Muscle of back (tissue), 13 donors: Measurements from ENCODE around the gene GGA3. TPM values are rescaled to one million over a fixed set of nuclear protein-coding genes. Genes with fewer than 3 reads are reported as not detected.
A peak's percentile ranks its signal among the peaks of the same experiment; 100 is the strongest.
"Not testable (repeated sequence)": the region's sequence is repeated elsewhere in the genome, so short reads cannot be mapped to it uniquely, and the experiment has no call there.

ENCODE experiments used
- DNase-seq, 3 donors: peaks; one replicate each; pipeline versions ENCODE4 v3.0.0 to v3.0.0-alpha.2; 2013
- long read RNA-seq, 9 donors: transcript quantifications; one replicate each; lab custom pipeline, GENCODE V29; 2026
- polyA plus RNA-seq, 10 donors: library from polyadenylated mRNA; unstranded; fragments of 120-200 nt; gene quantifications; one replicate each; pipeline ENCODE4 v1.2.1, GENCODE V29; 2013; ENCODE audit not compliant: insufficient read length in 10 of 10

Gene GGA3
- 10 to 100 TPM; 23.2 to 39.6 (median 32.0) TPM for polyA plus RNA-seq
- long read RNA-seq, donor 1, full-length matches to known transcripts = 1 of 1 reads
- long read RNA-seq, donor 1, partial matches to known transcripts = 0 of 1 reads
- long read RNA-seq, donor 1, other reads (novel, unspliced or antisense) = 0 of 1 reads
- long read RNA-seq, donor 2, partial matches to known transcripts = 0 of 1 reads
- long read RNA-seq, donor 2, other reads (novel, unspliced or antisense) = 0 of 1 reads
- long read RNA-seq, donor 3 = 0 reads
- long read RNA-seq, donor 4, full-length matches to known transcripts = 2 of 2 reads
- long read RNA-seq, donor 4, partial matches to known transcripts = 0 of 2 reads
- long read RNA-seq, donor 4, other reads (novel, unspliced or antisense) = 0 of 2 reads
- long read RNA-seq, donor 5, full-length matches to known transcripts = 2 of 101 reads
- long read RNA-seq, donor 5, partial matches to known transcripts = 37 of 101 reads
- long read RNA-seq, donor 5, other reads (novel, unspliced or antisense) = 62 of 101 reads
- long read RNA-seq, donor 6, partial matches to known transcripts = 67 of 134 reads
- long read RNA-seq, donor 6, other reads (novel, unspliced or antisense) = 67 of 134 reads
- long read RNA-seq, donor 7, full-length matches to known transcripts = 1 of 1 reads
- long read RNA-seq, donor 7, partial matches to known transcripts = 0 of 1 reads
- long read RNA-seq, donor 7, other reads (novel, unspliced or antisense) = 0 of 1 reads
- long read RNA-seq, donor 8, full-length matches to known transcripts = 1 of 1 reads
- long read RNA-seq, donor 8, partial matches to known transcripts = 0 of 1 reads
- long read RNA-seq, donor 8, other reads (novel, unspliced or antisense) = 0 of 1 reads
- long read RNA-seq, donor 9 = 0 reads

DNA sequence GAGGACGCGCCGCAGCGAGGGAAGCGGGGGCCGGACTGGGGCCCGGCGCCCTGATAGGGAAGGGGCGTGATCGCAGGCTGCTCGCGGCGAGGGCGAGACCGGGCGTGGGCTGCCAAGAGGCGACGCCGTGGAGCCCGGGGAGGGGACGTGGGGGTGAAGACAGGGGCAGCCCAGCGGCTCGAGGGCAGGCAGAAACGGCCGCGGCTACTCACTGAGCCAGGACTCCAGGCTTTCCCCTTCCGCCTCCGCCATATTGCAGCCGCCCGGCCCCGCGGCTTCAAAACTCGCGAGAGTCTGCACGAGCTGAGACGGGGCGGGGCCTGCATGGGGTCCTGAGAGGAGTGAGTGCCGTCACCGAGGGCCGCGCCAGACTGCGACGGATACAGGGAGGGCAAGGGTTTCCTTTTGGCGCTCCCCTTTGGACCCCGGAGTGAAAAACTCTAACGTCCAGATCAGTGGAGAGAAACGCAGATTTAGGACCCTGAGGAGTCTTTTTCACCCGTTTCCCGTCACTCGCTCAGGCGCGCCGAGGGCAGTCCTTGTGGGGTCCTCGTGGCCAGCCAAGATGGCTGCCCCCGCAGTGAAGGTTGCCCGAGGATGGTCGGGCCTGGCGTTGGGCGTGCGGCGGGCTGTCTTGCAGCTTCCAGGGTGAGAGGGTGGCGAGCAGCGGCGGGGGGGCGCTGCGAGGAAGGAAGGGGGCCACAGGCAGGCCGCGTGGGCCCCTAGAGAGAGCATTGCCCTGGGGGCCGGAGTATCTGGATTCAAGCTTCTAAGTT is at the start of gene GGA3, which contains the start of gene MRPS7:
GGA3 (minus strand) TSS at position 271 of the 776 bp plus-strand sequence; CDS start at position 252, 19 bp downstream.
MRPS7 (plus strand) TSS at position 544 of the 776 bp plus-strand sequence; CDS start at position 566, 22 bp downstream.
- DNase-seq = peak; percentile 95 to 99 (median 97)

DNA sequence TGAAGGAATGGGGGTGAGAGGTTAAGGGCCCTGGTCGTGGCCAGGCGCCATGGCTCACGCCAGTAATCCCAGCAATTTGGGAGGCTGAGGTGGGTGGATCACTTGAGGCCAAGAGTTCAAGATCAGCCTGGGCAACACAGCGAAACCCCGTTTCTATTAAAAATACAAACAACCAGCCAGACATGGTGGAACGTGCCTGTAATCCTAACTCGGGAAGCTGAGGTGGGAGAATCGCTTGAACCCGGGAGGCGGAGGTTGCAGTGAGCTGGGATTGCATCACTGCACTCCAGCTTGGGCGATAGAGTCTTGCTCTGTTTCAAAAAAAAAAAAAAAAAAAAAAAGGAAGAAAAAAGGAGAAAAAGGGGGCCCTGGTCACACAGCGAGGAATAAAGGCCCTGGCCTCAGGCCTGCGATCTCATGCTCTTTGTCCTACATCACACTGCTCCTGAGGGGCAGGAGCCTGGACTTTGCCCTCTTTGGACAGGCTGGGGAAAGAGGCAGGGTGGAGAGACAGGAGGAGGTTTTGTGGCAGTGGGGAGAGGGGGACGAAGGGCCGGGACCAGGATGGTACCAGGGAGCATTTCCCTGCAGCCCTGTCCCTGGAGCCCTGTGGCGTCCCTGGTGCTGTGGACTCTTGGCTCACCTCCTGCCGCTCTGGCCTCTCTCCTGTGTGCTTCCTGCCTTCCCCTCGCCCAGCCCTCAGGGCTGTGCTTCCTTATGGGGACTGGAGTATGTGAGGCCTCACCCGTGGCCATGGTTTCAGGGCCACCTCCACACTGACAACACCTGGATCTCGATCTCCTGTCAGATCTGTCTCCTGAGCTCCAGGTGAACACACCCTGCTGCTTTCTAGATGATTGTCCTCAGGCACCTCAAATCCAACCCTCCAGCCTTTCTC is 47.6 kb upstream of the GGA3 start:
- no peak for DNase-seq

DNA sequence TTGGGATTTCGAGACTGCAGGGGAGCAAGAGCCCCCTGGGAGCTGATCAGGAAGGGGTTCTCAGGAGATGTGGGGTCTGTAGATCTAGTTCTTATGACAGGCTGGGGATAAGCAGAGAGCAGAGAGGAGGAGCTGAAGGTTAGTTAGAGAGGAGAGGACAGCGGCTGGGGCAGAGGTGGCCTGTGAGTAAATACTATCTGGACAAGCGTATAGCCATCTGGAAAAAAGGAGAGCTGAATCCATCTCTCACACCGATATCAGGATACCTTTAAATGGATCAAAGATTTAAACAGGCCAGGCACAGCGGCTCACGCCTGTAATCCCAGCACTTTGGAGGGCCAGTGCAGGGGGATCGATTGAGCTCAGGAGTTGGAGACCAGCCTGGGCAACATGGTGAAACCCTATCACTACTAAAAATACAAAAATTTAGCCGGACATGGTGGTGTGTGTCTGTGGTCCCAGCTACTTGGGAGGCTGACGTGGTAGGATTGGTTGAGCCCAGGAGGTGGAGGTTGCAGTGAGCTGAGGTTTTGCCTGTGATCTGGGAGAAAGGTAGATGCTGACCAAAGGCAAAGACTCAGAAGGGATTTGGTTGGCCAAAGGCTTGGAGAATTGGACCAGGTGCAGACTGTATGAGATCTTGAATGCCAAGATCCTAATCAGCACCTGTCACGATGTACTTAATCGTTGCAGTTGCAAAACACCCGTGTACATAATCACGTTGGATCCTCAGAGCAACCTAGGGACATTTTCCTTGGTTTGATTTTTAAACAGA is 46.7 kb upstream of the GGA3 start:
- DNase-seq = no peak

- DNase-seq = no peak
These were observed 40.2 kb upstream of the GGA3 start for GRCh38 chr17:75301502-75302206.

GRCh38 chr17:75301049-75301448 is 39.6 kb upstream of the GGA3 start:
- DNase-seq = no peak

DNA sequence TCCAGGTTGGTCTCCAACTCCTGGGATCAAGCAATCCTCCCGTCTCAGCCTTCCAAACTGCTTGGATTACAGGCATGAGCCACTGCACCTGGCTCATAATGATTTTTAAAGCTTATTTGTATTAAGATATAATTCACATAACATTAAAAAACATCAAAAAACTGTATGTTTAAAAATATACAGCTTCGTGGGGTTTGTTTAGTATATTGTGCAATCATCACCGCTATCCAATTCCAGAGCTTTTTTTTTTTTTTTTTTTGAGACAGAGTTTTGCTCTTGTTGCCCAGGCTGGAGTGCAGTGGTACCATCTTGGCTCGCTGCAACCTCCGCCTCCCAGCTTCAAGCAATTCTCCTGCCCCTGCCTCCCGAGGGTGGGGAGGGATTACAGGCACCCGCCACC is 38.9 kb upstream of the GGA3 start:
- DNase-seq = no peak

GRCh38 chr17:75295201-75296158 is 34.1 kb upstream of the GGA3 start:
- DNase-seq = no peak

DNA sequence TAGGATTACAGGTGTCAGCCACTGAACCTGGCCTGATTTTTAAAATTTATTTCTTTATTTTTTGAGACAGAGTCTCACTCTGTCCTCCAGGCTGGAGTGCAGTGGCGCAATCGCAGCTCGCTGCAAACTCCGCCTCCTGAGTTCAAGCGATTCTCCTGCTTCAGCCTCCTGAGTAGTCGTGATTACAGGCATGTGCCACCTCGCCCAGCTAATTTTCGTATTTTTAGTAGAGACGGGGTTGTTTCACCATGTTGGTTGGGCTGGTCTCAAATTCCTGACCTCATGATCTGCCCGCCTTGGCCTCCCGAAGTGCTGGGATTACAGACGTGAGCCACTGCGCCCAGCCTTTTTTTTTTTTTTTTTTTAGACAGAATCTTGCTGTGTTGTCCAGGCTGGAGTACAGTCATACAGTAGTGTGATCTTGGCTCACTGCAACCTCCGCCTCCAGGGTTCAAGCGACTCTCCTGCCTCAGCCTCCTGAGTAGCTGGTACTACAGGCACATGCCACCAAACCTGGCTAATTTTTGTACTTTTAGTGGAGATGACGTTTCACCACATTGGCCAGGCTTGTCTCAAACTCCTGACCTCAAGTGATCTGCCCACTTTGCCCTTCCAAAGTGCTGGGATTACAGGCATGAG is 31.5 kb upstream of the GGA3 start:
- not testable (repeated sequence) for DNase-seq

GRCh38 chr17:75289832-75290337 is 28.5 kb upstream of the GGA3 start:
- DNase-seq = peak in 2 of 3 donors; percentile 35 to 84

DNA sequence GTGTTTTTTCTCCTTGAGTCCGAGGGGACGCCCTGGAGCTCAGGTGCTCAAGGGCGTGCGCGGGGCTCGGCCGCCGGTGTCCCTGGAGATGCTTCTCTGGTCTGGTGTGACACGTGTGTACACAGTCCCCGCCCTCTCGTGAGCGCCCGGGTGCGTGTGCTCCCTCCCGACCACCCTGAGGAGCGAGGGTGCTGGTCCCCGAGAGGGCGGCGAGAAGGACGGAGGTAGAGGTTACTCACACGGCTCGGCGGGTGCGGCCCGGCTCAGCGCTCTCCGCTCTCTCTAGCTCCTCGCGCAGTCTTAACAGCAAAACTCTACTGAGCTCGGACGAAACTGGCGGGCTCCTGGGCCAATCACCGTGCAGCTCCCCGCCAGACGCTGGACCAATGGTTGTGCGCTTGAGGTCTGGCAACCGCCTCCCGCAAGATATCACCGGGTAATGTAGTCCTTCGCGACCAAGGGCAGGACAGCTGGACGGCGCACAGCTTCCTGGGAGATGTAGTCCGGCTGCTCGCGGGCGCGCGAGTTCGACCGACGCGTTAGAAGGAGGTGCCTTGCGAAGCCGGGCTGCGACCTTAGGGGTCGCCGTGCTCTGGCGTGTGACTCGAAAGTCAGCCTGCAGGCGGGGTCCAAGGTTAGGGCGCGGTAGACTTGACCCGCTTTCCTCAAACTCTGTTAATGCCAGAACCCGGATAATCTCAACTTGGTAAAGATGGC is 27.9 kb upstream of the GGA3 start, which contains the start of gene SLC25A19:
SLC25A19 (minus strand) TSS at position 319 of the 717 bp plus-strand sequence. CDS start 2,669 bp downstream, outside the sequence.
- DNase-seq = peak; percentile 98 to 99 (median 99)

DNA sequence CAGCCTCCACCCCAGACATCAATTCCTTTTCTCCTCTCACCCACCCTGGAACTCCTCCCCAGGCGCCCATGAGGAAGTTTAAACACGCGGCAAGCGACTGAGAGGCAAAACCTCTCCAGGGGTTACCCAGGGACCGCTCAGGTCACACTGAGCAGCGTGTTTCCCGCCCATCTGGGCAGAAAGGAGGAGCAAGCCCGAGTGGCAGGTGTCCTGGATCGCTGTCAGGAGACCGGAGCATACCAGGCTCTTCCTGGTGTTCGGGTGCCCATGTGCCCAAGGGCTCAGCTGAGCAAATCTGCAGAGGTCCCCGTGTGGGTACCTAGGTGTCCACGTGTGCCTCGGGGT is 27.3 kb upstream of the GGA3 start:
- no peak for DNase-seq

- no peak for DNase-seq
These were observed 27.0 kb upstream of the GGA3 start for GRCh38 chr17:75288359-75288758.

DNA sequence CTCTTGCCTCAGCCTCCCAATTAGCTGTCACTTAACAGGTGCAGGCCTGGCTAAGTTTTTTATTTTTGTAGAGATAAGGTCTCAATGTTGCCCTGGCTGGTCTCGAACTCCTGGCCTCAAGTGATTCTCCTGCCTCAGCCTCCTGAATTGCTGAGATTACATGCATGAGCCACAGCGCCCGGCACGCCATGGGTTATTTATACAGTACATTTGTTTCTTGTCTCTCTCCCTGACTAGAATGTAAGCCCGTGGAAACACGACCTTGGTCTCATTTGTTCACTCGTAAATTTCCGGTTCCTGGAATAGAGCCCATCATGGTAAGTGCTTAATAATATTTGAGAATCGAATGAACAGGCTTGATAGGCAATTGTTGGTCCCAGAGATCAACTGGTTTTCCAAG is 25.8 kb upstream of the GGA3 start:
- no peak for DNase-seq

DNA sequence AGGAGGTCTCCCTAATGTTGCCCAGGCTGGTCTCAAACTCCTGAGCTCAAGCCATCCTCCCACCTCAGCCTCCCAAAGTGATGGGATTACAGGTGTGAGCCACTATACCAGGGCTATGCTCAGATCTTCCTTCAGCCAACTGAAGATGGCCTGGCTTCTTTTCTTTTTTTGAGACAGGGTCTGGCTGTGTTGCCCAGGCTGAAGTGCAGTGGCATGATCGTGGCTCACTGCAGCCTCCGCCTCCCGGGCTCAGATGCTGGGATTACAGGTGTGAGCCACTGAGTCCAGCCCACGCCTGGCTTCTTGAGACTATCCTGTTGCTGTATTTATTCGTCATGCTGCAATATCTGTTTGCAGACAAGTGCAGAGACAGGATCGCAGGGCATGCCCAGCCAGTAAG is 23.7 kb upstream of the GGA3 start:
- DNase-seq = no peak

- not testable (repeated sequence) for DNase-seq
These were observed 18.8 kb upstream of the GGA3 start for GRCh38 chr17:75280189-75280588.

- no peak for DNase-seq
These were observed 16.3 kb upstream of the GGA3 start for GRCh38 chr17:75277664-75278071.
